Breast epithelium (tissue), 3 donors: Measurements from ENCODE around the gene OSR1.

Experiments
- CTCF ChIP-seq, 3 donors: fragments of 450-650 bp; IDR thresholded peaks; one replicate each; pipeline ENCODE4 v1.5.1; 2016 to 2017; ENCODE audit warnings: antibody characterized with exemption in 3 of 3, mild to moderate bottlenecking in 3 of 3, moderate library complexity in 3 of 3
- POLR2AphosphoS5 ChIP-seq, 3 donors: sonication (generic); formaldehyde crosslinking; IDR thresholded peaks; one replicate each; pipeline ENCODE4 v1.6.1; 2017; ENCODE audit warnings: antibody characterized with exemption in 3 of 3

GRCh38 chr2:19356545-19357401 lies 1.6 kb downstream of the OSR1 start:
- peak in 1 of 3 donors; percentile 37 for TF ChIP-seq POLR2AphosphoS5 (IDR thresholded peaks at IDR 0.05)
- no peak for TF ChIP-seq CTCF (IDR thresholded peaks at IDR 0.05)
